CD4-positive, alpha-beta T cell treated with Interleukin-21 for 1 hour (primary cell): ENCODE results near the gene PHF12.
"Not testable (repeated sequence)": the region's sequence is repeated elsewhere in the genome, so short reads cannot be mapped to it uniquely, and the experiment has no call there.

Experiments used
- DNase-seq: peaks from one replicate; pipeline ENCODE4 v3.0.0-alpha.2; 2020

The PHF12 gene

GRCh38 chr17:28951991-28952975 lies 965 bp upstream of the PHF12 start:
- peak; percentile 99 for DNase-seq

- no peak for DNase-seq
These were observed 428 bp downstream of the PHF12 start for GRCh38 chr17:28950752-28951427.

- peak; percentile 68 for DNase-seq
These were observed 1.1 kb downstream of the PHF12 start for GRCh38 chr17:28950017-28950751.

GRCh38 chr17:28949185-28950016 lies 1.9 kb downstream of the PHF12 start:
- DNase-seq: peak; percentile 59

GRCh38 chr17:28948873-28949184 lies 2.5 kb downstream of the PHF12 start:
- DNase-seq: no peak

GRCh38 chr17:28948342-28948741 lies 3.0 kb downstream of the PHF12 start:
- DNase-seq: no peak

GRCh38 chr17:28947639-28948038 lies 3.7 kb downstream of the PHF12 start:
- DNase-seq: peak; percentile 31

GRCh38 chr17:28946239-28946638 lies 5.1 kb downstream of the PHF12 start:
- DNase-seq: no peak

GRCh38 chr17:28944862-28945741 lies 6.2 kb downstream of the PHF12 start:
- DNase-seq: no peak

GRCh38 chr17:28944343-28944742 lies 7.0 kb downstream of the PHF12 start:
- DNase-seq: no peak

- DNase-seq: no peak
These were observed 8.4 kb downstream of the PHF12 start for GRCh38 chr17:28942925-28943324.

GRCh38 chr17:28941251-28941650 lies 10.1 kb downstream of the PHF12 start:
- DNase-seq: no peak

GRCh38 chr17:28940675-28941074 lies 10.6 kb downstream of the PHF12 start:
- DNase-seq: no peak

- DNase-seq: no peak
These were observed 11.2 kb downstream of the PHF12 start for GRCh38 chr17:28940142-28940541.

- DNase-seq: no peak
These were observed 12.8 kb downstream of the PHF12 start for GRCh38 chr17:28938552-28938951.

- no peak for DNase-seq
These were observed 14.1 kb downstream of the PHF12 start for GRCh38 chr17:28937044-28937729.

- no peak for DNase-seq
These were observed 15.4 kb downstream of the PHF12 start for GRCh38 chr17:28935744-28936460.

- not testable (repeated sequence) for DNase-seq
These were observed 16.8 kb downstream of the PHF12 start for GRCh38 chr17:28934508-28934907.

GRCh38 chr17:28929787-28930186 lies 21.5 kb downstream of the PHF12 start:
- DNase-seq: no peak

- DNase-seq: no peak
These were observed 23.3 kb downstream of the PHF12 start for GRCh38 chr17:28928061-28928460.
